MM.1S (cell line): ENCODE measurements around the gene DENND1A.

Source experiments
- EZH2phosphoT487 ChIP-seq: fragments of 300-600 bp; sonication (generic); IDR thresholded peaks from 2 replicates; pipeline ENCODE4 v1.6.1; 2018; ENCODE audit warnings: antibody characterized with exemption, low read length
- TF ChIP-seq, protein P1 (sequence below): fragments of 300-600 bp; sonication (generic); IDR thresholded peaks from 2 replicates; pipeline ENCODE4 v1.5.1; 2016; ENCODE audit warnings: antibody characterized with exemption, low read length, mixed read lengths

DNA sequence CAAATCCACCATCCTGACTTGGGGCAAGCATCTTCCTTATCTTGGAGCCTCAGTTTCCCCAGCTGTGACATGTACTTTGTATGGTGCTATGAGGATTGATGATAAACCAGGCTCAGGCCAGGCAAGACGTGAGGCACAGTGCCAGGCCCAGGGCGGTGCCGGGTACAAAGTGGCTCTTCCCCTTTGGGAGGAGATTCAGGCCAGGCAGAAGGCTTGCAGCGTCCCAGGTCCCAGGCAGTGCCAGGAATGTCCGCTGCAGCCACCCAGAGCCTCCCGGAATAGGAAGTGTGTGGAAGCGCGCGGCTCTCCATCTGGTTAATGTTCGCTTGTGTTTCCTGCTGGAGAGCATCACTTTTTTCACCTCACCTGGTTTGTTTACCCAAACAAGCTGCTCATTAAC is 12.6 kb upstream of the DENND1A start:
- no peak for TF ChIP-seq EZH2phosphoT487
- TF ChIP-seq, protein P1, sequence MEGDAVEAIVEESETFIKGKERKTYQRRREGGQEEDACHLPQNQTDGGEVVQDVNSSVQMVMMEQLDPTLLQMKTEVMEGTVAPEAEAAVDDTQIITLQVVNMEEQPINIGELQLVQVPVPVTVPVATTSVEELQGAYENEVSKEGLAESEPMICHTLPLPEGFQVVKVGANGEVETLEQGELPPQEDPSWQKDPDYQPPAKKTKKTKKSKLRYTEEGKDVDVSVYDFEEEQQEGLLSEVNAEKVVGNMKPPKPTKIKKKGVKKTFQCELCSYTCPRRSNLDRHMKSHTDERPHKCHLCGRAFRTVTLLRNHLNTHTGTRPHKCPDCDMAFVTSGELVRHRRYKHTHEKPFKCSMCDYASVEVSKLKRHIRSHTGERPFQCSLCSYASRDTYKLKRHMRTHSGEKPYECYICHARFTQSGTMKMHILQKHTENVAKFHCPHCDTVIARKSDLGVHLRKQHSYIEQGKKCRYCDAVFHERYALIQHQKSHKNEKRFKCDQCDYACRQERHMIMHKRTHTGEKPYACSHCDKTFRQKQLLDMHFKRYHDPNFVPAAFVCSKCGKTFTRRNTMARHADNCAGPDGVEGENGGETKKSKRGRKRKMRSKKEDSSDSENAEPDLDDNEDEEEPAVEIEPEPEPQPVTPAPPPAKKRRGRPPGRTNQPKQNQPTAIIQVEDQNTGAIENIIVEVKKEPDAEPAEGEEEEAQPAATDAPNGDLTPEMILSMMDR, result no peak
